ACHN (cell line): Measurements from ENCODE around the gene USP6.
A peak's percentile ranks its signal among the peaks of the same experiment; 100 is the strongest.
"Not testable (repeated sequence)": the region's sequence is repeated elsewhere in the genome, so short reads cannot be mapped to it uniquely, and the experiment has no call there.

ENCODE experiments used
- DNase-seq: peaks from one replicate; pipeline ENCODE4 v3.0.0-alpha.2; 2015
- in situ Hi-C: cut with HindIII; loops from 2 replicates; pipeline ENCODE4 v1.10.0; 2017; ENCODE audit warnings: low sequenced_read_pairs, low pct_ligation_motif_present, low pct_unique_long_range_greater_than_20kb

USP6 gene

DNA sequence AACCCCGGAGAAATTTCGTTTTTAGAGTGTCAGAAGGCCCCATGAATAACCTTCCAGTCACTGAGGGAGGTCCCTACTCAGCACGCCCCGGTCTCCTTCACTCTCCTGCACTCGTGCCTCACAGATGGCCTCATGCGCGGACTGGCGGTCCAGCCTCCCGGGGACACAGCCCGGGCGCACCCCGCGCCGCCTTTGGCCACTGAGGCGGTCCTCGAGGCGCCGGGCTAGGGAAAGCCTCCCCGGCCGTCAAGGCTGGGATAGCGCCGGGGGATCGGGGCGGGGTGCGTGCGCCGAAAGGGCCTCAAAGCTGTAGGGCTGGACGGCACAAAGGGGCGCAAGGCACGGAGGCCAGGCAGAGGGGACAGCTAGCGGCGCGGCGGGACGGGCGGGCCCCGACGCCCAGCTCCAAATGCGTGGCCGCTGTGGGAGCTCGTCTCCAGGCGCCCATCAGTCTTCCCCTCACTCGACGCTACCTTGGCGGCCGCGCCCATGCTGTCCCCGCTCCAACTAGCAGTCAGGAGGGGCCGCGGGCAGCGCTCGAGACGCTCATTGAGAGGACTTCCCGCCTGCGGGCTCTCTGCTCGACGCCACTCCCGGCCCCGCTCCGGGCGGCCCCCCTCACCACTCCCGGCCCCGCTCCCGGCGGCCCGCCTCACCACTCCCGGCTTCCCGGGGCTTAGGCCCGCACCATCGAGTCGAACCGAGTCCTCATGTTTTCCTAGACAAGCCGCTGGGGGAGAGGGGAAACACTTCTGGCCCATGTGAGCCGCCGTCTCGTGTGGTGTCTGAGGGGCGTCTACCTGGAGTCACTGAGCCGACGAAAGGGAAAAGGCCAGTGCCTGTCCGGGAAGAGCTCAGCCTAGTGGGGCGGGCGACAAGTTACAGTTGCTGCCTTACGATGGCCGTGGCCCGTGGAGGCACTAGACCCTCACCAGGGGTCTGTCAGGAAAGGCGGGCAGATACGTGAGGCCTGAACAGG, at the start of gene USP6:
Gene USP6, plus strand, starts transcription at position 360 of the 979 bp plus-strand sequence. CDS start 14,336 bp downstream, outside the sequence.
- in situ Hi-C loops, result no loop called here

GRCh38 chr17:5068236-5068635, 47.6 kb upstream of the USP6 start:
- no peak for DNase-seq
- in situ Hi-C loops, result no loop called here

More for the DNA sequence above, at the start of gene USP6:
- no peak for DNase-seq

DNA sequence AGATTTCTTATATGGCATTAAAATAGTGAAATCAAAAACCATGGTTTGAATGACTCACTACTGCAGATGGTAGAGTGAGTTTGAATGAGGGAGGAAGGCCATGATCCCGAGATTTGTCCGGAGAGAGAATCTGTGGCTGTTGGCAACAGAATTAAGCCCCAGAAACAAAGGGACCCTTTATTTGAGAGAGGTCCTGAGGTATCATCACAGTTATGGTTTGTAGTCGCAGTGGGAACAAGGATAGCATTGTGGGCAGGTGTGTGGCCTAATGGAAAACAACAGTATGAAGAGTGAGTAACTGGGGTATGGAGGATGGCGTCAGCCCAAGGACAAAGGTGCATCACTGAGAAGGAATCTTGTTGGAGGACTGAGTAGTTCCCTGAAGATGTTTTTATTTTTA, 46.1 kb upstream of the USP6 start:
- DNase-seq, result no peak
- in situ Hi-C loops, result no loop called here

DNA sequence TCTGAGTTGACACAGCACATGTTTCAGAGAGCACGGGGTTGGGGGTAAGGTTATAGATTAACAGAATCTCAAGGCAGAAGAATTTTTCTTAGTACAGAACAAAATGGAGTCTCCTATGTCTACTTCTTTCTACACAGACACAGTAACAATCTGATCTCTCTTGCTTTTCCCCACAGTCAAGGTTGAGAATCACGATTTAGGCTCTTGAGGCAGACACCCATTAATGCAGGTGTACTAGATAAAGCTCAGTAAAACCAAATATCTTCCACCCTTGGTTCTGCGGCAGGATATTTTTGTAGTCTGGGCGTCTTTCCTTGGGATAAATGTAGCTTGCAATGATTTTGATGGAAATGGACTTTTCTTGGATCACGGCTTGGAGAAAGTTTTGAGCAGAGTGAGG, 40.4 kb upstream of the USP6 start:
- DNase-seq, in situ Hi-C loops: not testable (repeated sequence)

GRCh38 chr17:5077275-5077674, 38.6 kb upstream of the USP6 start:
- DNase-seq, in situ Hi-C loops: not testable (repeated sequence)

DNA sequence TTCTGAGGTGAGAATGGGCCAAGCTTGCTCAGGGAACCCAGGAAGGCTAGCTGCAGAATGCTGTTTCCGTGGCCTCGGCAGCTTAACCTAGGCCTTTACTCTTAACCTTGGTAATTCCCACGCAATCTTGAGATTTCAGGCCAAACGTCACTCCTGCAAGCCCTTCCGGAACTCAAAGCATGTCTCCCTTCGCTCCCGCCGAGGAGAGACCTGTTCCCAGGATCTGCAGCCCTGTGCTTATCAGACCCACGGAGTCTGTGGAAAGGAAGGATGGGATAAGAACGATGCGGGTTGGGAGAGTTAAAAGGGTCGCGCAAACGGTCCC, 38.1 kb upstream of the USP6 start:
- DNase-seq, result no peak
- in situ Hi-C loops, result no loop called here

DNA sequence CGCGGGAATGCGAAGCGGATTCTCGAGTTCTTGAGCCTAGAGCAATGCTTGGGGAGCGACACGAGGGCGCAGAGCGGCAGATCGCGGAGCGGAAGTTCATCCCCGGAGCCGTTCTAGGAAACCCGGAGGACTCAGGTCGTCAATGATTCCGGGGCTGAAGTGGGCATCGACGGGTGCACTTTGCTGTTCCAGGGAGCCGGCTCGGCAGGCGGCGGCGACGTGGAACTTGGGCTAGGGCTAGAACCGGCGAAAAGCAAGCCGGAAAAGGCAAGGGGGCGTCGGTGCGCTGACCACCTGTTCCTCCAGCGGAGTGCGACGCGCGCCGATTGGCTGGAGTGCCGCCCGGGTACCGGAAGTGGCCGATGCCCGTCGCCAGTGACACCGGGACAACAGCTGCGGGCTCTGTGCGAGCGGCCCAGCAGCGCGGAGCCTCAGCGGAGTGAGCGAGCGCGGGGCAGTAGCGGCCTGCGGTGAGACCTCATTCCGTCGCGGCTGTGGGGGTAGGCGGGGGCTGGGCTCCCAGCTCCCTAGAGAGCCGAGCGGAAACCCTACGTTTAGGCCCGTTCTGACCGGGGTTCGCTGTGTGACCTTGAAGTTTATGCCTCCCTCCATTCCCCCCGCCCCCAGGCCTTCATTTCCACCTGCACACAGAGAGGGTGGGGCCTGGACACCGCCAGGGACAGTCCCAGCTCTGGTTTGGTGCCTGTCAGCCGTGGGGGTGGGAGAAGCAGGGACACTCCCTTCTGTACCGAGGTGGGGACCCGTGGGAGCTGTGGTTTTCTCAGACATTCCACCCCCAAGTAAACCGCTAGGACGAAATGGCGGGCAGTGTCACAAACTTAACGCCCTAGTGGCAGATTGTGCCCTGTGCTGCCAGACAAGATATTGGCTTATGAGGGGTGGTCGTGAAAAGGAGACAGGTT, 37.5 kb upstream of the USP6 start, which contains the start of gene ZFP3:
Gene ZFP3, plus strand, starts transcription at position 362 of the 923 bp plus-strand sequence. CDS start 13,038 bp downstream, outside the sequence.
- no peak for DNase-seq
- in situ Hi-C loops, result no loop called here

DNA sequence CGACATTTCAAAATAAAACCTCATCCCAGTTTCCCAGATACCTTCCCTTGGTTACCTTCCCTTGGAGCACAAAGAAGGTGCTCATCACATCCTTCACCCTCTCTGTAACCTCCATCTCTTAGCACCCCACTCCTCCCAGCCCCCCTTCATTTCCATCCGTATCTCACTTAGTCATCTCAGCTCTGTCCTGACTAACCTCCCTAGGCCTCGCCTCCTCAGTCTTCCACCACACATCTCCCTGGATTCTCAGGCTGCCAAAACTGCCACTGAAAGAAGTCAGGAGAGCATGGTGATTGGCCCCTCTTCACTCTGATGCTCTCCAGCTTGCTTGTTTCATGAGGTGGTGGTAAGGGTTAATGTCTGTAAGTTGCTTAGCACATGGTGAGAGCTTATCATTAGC, 35.2 kb upstream of the USP6 start:
- no peak for DNase-seq

DNA sequence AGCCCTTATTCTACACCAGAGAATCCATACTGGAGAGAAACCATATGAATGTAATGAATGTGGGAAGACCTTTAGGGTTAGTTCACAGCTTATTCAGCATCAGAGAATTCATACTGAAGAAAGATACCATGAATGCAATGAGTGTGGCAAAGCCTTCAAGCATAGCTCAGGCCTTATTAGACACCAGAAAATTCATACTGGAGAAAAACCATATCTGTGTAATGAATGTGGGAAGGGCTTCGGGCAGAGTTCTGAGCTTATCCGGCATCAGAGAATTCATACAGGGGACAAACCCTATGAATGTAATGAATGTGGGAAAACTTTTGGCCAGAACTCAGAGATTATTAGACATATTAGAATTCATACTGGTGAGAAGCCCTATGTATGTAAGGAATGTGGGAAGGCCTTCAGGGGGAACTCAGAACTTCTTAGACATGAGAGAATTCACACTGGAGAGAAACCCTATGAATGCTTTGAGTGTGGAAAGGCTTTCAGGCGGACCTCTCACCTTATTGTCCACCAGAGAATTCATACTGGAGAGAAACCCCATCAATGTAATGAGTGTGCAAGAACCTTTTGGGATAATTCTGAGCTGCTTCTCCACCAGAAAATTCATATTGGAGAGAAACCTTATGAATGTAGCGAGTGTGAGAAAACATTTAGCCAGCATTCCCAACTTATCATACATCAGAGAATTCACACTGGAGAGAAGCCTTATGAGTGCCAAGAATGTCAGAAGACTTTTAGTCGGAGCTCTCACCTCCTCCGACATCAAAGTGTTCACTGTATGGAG, 23.4 kb upstream of the USP6 start:
- in situ Hi-C loops, result no loop called here

More for the DNA sequence above, 35.2 kb upstream of the USP6 start:
- in situ Hi-C loops, result no loop called here

GRCh38 chr17:5096731-5097100, 19.1 kb upstream of the USP6 start:
- no peak for DNase-seq
- in situ Hi-C loops, result no loop called here

More for the DNA sequence above, 23.4 kb upstream of the USP6 start:
- DNase-seq, result no peak

GRCh38 chr17:5097101-5097834, 18.6 kb upstream of the USP6 start:
- in situ Hi-C loops, result no loop called here
- no peak for DNase-seq

GRCh38 chr17:5099271-5099670, 16.6 kb upstream of the USP6 start:
- in situ Hi-C loops, result no loop called here
- DNase-seq, result no peak

DNA sequence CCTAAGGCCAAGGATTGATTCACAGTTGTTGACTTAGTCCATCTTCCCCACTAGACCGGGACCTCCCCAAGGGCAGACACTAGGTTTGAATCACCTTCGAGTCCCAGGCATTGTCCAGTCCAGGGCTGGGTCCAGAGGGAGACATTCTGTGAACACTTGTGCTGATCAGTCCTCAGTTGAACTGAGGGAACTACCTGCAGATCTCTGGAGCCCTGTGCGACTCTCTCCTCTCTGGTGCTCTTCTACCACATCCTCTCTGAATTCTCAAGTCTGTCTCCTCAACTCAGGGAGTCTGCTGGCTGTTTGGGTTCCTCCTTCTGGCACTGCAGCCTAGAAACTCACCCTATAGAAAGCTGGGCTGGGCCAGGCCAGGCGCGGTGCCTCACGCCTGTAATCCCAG, 15.0 kb upstream of the USP6 start:
- DNase-seq, result no peak
- in situ Hi-C loops, result no loop called here

DNA sequence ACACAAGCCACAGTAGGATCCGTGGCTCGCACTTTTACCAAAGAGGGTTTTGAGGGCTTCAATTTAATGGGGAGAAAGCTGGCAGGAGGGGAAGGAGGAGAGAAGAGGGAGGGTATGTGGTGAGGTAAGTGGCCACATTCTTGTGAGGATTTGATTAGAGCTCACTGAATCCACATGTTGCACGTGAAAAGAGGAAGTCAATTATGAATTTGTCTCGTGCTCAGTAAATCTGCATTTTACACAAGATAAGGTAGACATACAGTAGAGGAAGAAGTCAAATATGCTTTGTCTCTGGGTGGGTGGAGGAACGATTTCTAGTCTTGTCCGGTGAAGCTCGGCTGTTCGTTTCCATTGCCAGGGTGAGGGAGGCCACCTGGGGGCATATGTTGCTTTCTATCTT, 5.0 kb upstream of the USP6 start:
- no peak for DNase-seq
- in situ Hi-C loops, result no loop called here

DNA sequence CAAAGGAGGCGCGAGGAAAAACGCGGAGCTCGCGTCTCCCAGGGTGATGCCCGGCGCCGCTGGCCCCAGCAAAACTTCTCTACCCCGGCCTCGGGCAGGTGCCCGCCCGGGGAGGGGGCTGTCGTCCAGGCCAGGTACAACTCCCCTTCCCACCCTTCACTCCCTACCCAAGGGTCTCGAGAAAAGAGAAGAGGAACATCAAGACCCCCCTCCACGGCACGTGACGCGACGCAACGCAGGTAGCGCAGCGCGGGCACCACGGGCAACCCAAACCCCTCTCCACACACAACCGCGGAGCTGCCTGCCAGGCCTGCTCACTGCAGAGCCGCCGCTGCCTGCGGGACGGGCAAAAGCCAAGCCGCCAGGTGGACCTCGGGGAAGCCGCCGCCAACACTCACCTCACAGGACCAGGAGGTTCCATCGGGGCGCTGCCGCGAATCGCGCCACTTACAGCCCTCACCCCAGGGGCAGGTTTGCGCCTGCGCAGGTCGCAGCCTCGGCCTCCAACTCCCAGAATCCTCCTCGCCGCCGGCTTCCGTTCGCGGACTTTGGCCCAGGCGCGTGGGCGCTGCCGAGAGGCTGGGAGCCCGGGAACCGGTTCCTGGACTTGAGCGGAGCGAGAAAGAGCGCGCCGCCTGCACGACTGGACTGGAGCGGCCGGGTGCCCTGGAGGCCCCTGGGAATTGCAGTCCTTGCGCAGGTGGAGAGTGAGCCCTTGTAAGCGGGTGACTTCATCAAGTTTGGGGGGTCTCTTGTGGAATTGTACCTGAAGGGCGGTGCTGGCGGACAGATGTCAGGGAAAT, 4.2 kb upstream of the USP6 start, which contains the start of gene ZNF232:
Gene ZNF232, minus strand, starts transcription at position 477 of the 803 bp plus-strand sequence. Its CDS starts 56 bp downstream, at position 421.
- in situ Hi-C loops, result no loop called here
- peak; percentile 92 for DNase-seq

DNA sequence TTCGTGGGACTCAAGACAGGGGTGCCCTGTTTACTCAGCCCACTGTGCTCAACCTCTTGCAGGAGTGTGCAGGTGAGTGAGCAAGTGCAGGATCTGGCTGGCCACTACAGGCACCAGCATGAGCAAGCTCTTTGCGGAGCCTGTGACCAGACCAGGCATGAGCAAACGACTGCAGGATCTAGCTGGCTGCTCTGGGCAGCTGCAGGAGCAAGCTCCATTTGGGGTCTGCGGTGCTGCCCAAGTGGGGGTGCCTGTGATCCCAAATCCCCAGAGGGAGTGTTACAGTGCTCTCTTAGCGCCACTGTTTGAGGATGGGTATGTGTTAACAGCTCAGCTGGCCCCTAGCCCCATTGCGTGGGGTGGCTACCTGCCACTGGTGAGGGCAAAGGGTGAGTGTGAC, 2.4 kb downstream of the USP6 start:
- in situ Hi-C loops, result no loop called here
- no peak for DNase-seq

DNA sequence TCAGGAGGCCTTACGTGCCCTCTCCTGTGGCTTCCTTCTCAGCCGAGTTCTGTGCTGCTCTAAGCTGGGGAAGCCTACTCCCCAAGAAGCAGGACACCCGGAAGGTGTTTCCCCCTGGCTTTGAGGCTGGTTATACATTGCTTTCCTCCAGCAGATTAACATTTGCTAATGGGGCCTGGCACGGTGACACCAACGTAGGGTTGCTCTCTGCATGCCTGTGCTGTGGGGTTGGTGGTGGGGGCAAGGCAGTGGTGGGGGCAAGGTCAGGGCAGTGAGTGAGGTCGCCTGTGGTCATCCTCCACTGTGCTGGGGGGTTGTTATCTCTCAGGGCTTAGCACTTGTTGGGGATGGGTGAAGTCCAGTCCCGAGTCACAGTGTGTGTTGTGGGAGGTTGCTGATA, 4.2 kb downstream of the USP6 start:
- in situ Hi-C loops, result no loop called here
- DNase-seq, result no peak
